ENCODE results near the gene MARCHF6. TPM values are rescaled to one million over a fixed set of nuclear protein-coding genes. Genes with fewer than 3 reads are reported as not detected.

The MARCHF6 gene
- total and polyA plus RNA-seq, 2 donors (not counting 1 experiment from before 2014, with no cell fraction given): 69.0 to 201 TPM

GRCh38 chr5:10354048-10354872 lies 765 bp downstream of the MARCHF6 start:
- no peaks in the 10 kb centered on the region for H3K9me3 ChIP-seq (ENCODE audit: control extremely low read depth in 1 of 3, control insufficient read depth in 2 of 3, insufficient read depth in 1 of 3, low read length in 2 of 3)
- no peaks in the 10 kb centered on the region for H3K9me3 Mint-ChIP-seq (ENCODE audit: insufficient read depth)
- TF ChIP-seq, protein P1, sequence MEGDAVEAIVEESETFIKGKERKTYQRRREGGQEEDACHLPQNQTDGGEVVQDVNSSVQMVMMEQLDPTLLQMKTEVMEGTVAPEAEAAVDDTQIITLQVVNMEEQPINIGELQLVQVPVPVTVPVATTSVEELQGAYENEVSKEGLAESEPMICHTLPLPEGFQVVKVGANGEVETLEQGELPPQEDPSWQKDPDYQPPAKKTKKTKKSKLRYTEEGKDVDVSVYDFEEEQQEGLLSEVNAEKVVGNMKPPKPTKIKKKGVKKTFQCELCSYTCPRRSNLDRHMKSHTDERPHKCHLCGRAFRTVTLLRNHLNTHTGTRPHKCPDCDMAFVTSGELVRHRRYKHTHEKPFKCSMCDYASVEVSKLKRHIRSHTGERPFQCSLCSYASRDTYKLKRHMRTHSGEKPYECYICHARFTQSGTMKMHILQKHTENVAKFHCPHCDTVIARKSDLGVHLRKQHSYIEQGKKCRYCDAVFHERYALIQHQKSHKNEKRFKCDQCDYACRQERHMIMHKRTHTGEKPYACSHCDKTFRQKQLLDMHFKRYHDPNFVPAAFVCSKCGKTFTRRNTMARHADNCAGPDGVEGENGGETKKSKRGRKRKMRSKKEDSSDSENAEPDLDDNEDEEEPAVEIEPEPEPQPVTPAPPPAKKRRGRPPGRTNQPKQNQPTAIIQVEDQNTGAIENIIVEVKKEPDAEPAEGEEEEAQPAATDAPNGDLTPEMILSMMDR (IDR thresholded peaks at IDR 0.05): no peak
- no peak for TF ChIP-seq EZH2 (IDR thresholded peaks at IDR 0.05; ENCODE audit: borderline replicate concordance, insufficient read depth, low read depth, low read length, poor library complexity, severe bottlenecking)
- no peaks in the 10 kb centered on the region for H3K27me3 Mint-ChIP-seq
- WGBS (ENCODE audit: insufficient coverage): under 1% methylated on average over 42 of the region's 54 CpGs
- CTCF ChIA-PET: interaction anchor here (0.9 to 1.6 kb wide), 5 partner anchors 10 to 253 kb away, joined by 3 to 9 read pairs (median 4); no protein-coding TSS in a partner anchor
- H2AFZ ChIP-seq (ENCODE audit: insufficient read depth, low read depth, low read length, poor library complexity, severe bottlenecking): peak overlapping the region; percentile 87
- H3K4me1 Mint-ChIP-seq: peaks cover 44% of the 10 kb centered on the region
- peak overlapping the region; percentile 93 for H3K4me3 Mint-ChIP-seq
- H3K4me1 ChIP-seq (ENCODE audit: control insufficient read depth in 2 of 2, insufficient read depth in 2 of 2, low read length in 2 of 2): peaks cover 30 to 33% of the 10 kb centered on the region in 2 donors
- peaks cover 29% of the 10 kb centered on the region for H4K20me1 ChIP-seq (ENCODE audit: control insufficient read depth, insufficient read depth, low read length, poor library complexity, severe bottlenecking)
- H3K79me2 ChIP-seq (ENCODE audit: control insufficient read depth, insufficient read depth, low read length): peaks cover 59% of the 10 kb centered on the region
- H3K27ac Mint-ChIP-seq: peak overlapping the region; percentile 96
- no peaks in the 10 kb centered on the region for H3K36me3 ChIP-seq (replicated peaks in 1 of 2; ENCODE audit: control extremely low read depth in 1 of 2, control insufficient read depth in 1 of 2, extremely low read depth in 1 of 2, insufficient read depth in 2 of 2, low read length in 1 of 2)
- intact Hi-C loops (cut with micrococcal nuclease): loop anchor here (2.0 kb wide), 2 partner anchors 69 to 87 kb away; partner anchors contain the start of gene ROPN1L
- no peaks in the 10 kb centered on the region for H3K27me3 ChIP-seq (replicated peaks in 1 of 4; ENCODE audit: control extremely low read depth in 1 of 4, control insufficient read depth in 3 of 4, insufficient read depth in 4 of 4, low read length in 3 of 4)
- peak overlapping the region; percentile 97 to 98 for H3K27ac ChIP-seq (ENCODE audit: low read length in 2 of 2)
- ATAC-seq (ENCODE audit: low read depth): peak; percentile 9
- H3K4me3 ChIP-seq (ENCODE audit: control extremely low read depth in 1 of 5, extremely low read depth in 1 of 5, insufficient read depth in 1 of 5, low read depth in 2 of 5, low read length in 4 of 5): peak overlapping the region; percentile 64 to 96 (median 90)
- POLR2A ChIA-PET: interaction anchor here (1.0 to 1.2 kb wide), 4 partner anchors 16 to 223 kb away, joined by 3 to 17 read pairs (median 4); partner anchors contain the start of genes ANKRD33B, ATPSCKMT and CCT5
- peak; percentile 65 for DNase-seq
- peak overlapping the region; percentile 75 for H3K9ac ChIP-seq (ENCODE audit: low read length)
- peak overlapping the region; percentile 83 for H3K4me2 ChIP-seq (replicated peaks; ENCODE audit: low read depth, low read length, poor library complexity, severe bottlenecking)
